ENCODE results near the gene WLS.
"Not testable (repeated sequence)": the region's sequence is repeated elsewhere in the genome, so short reads cannot be mapped to it uniquely, and the experiment has no call there.

Gene WLS

GRCh38 chr1:68161672-68162071, 70.7 kb downstream of the WLS start:
- not testable (repeated sequence) for DNase-seq

DNA sequence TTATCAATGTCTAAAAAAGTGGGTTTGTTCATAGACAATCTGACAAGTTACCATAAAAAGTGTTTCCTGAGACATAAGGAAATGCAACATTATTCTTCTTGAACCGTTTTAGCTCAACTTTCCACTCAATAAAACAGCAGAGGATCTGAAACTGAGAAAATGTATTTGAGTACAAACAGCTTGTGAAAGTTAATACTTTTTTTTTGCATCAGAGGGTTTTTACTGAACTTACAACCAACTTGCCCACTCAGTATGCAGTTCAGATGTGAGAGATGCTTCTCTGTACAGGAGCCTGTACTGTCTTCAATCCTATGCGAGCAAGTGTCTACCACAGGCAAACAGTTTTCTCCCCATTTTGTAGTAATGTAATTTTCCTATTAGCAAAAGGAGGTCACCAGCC, 71.4 kb downstream of the WLS start:
- DNase-seq: not testable (repeated sequence)

DNA sequence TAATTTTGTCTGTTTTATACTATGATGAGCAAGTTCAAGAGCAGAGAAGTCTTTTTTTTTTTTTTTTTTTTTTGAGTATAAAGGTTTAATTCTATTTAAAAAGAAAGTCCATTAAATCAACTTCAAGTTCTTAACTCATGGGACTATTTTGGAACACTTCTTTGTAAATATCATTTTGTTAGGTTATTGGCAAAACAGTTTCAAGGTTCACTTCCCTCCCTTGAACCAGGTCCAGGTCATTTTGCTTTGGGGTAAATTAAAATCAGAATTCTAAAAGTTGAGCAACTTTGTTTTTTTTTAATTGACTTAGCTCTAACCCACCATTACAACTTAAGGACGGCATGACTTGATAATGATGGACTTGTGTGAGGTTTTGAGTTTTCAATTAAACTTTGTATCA, 72.3 kb downstream of the WLS start:
- no peak for DNase-seq

DNA sequence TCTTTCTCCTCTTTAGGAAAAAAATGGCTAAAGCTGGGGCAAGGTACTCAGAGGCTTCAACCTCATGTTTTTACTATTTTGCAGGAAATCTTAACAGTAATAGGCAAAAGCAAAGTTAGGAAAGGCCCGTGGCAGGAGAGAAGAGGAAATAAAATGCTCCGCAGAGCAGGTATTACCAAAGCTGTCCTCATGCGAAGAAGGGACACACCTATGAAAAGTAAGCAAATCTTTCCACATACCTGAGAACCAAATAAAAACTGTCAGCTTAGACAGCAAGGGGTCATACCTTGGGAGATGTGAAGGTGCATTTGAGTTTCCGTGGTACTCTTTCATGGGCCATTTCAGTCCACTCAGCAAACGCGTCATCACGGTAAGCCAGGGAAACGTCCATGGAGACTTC, 73.5 kb downstream of the WLS start:
- no peak for DNase-seq

DNA sequence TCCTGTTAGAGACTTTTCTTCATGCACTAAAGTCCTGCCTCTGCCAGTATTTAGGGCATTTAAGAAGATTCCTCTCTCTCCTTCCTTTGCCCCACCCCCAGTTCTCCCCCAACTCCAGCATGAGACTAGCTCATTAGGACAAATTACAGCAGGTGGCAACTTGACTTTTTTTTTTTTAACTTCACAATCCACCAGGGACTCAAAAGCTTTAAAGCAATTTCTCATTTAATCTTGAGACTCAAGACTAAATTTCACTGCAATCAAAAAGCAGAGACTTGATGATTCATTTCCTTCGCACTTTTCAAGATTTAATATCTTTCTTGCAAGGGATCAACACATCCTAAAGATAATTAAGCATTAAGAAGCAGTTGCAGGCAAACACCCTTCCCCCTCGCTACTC, 74.9 kb downstream of the WLS start:
- DNase-seq: no peak

DNA sequence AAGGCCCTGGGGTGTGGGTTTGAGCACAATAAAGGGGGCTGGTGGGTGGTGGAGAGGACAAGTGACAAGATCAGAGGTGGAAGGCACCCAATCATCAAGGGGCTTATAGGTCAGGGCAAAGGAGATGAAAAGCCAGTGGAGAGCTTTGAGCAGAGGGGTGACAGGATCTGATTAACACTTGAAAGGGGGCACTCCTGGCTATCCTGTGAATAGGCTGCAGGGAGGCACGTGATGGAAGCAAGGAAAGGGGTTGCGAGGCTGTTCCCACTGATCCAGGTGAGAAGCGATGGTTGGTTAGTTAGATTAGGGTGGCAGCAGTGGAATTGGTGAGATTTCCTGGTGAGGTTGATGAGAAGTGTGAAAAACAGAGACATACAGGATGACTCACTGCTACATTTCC, 80.6 kb downstream of the WLS start:
- no peak for DNase-seq

DNA sequence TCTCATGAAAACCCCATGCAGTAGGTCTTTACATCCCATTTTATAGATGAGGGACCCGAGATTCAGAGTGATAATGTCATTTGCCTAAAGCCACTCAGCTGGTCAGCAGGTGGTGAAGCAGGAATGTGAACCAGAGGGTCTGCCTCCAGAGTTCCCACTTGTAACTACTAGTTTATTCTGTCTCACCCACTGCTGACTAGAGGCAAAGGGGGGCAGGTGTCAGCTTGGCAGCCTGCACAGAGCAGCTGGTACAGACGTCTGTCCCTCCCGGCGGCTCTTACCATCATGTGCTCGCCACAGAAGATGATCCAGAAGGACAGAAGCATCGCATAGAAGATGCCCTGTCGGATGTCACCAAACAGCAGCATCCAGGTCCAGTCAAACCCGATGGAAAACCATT, 82.4 kb downstream of the WLS start:
- no peak for DNase-seq

- DNase-seq: no peak
Observed at GRCh38 chr1:68149110-68149798, 83.1 kb downstream of the WLS start.

- no peak for DNase-seq
Observed at GRCh38 chr1:68148631-68149030, 83.7 kb downstream of the WLS start.

- no peak for DNase-seq
Observed at GRCh38 chr1:68147534-68148171, 84.7 kb downstream of the WLS start.

DNA sequence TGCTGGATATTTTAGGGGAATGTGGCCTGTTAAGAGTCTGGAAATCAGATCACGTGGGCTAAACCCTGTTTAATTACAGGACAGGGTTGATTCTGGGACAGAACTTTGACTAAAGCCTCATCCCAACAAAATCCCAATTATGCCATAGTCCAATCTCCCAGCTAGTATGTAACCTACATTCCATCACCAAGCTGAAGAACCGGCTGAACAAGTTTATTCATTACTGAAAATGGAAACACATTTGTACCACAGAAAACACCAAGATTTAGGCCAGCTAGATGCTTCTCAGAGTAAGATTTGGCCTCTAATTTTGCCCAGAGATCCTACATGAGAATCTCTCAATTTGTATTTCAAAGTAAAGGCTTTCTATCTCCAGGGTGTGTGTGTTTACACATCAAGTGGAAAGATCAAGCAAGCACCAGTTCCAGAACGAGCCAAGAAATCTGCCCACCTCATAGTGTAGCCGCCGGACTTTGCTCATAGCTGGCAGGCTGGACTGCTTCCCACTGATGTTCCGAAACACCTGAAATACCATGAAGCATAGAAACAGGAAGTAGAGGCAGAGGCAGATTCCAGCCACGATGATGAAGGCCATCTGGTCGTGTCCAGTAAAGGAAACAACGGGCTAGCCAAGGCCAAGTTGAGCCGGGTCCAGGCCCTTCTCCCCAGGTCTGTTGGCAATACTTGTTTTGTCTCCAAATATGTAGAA, 86.8 kb downstream of the WLS start:
- no peak for DNase-seq

GRCh38 chr1:68144856-68145255, 87.5 kb downstream of the WLS start:
- DNase-seq: no peak

DNA sequence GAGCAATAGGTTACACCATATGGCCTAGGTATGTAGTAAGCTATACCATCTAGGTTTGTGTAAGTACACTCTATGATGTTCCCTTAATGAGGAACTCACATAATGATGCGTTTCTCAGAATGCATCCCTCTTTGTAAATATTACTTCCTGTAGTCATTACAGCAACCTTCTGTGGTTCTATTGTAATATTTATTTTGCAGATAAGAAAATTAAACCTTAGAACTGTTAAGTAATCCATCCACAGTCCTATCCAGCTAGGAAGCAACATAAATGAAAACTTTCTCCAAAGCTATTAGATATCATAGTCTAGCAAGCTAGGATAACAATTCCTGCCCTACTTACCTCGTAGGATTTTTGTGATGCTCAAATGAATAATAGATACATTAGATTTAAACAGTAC, 88.7 kb downstream of the WLS start:
- no peak for DNase-seq

DNA sequence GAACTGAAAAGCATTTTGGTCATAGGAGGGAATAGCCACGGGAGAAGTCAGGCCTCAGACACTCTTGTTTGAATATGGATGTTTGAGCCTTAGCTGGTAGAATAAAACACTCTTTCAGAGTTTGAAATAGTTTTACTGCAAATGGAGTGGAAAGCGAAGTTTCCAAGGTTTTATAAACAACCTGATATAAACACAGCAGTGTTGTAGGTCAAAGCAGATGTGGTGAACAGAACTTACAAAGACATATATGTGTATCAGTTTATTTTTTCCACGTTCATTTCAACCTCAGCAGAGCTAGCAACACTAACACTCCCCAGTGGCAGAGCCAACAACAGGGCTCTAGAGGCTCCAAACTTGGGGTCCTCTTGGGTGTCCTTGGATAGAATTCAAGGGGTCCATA, 89.9 kb downstream of the WLS start:
- no peak for DNase-seq

DNA sequence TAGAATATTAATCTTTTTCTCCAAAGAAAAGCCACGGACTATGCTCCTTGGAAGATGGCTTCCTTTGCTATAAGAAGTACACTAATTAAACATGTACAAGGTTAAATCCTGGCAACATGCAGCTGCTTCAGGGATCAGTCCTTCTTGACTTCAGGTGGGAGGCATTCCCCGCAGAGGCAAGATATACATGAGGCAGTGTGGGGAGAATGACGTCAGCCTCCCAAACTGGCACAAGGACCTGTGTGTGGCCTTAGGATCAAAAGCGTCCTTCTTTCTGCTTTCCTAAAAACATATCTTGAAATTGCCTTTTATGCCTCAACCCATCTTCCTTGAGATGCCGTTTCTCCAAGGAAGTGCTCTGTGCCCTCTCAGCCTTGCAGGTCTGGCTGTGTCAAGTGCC, 90.3 kb downstream of the WLS start:
- no peak for DNase-seq

DNA sequence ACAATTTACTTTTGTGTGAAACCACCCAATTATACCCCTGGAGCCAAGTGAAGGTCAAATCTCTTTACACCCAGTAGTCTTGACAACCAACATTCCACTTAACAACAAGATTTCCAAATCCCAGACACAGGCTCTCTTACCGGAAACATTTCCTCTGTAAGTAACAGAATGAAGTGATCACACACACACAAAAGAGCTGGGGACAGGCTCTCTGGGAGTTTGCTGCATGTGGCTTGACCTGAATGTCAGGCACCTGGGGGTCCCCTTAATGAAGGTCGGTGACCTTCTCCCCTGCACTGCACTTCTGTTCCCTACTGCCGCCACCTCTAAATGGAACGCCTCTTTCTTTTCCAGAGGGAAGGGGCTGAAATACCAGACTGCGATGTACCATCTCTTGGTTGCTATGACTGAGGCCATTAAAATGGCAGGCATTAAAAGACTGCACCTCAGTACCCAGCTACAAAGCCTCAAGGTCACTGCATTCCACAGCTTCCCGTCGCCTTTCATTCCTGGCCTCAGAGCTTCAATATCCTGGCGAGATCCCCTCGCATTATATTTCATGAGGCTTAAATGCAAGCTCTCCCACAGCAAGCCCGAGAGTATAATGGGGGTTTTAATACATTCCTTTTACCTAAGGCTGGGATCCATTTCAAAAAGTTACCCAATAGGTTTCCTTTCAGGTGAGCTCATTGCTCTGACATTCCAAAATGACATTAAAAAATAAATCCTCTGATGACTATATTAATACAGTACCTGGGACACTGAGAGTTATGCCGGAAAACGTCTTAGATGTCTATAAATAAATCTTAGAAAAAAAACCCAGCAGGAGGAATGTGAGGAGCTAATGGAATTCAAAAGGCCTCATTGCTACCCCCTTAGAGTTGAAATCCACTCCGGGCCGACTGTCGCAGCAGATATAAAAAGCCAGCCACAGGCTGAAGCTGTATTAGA, 91.0 kb downstream of the WLS start:
- DNase-seq: no peak

GRCh38 chr1:68140536-68140935, 91.8 kb downstream of the WLS start:
- DNase-seq: no peak

- no peak for DNase-seq
Observed at GRCh38 chr1:68136187-68136586, 96.1 kb downstream of the WLS start.

GRCh38 chr1:68132426-68133130, 99.7 kb downstream of the WLS start:
- no peak for DNase-seq

GRCh38 chr1:68131261-68131660, 101.1 kb downstream of the WLS start:
- no peak for DNase-seq

- DNase-seq: no peak
Observed at GRCh38 chr1:68129536-68130250, 102.6 kb downstream of the WLS start.

DNA sequence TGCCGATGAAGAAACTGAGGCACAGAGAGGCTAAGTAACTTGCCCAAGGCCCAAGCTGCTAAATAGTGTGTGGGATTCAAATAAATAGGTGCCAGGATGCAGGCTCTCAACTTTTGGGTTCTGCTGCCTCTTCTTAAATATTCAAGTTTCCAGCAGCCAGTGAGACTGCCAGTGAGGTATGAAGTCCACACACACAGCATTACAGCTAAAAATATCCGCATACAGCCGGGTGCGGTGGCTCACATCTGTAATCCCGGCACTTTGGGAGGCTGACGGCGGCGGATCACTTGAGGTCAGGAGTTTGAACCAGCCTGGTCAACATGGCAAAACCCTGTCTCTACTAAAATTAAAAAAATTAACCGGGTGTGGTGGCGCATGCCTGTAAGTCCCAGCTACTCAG, 103.5 kb downstream of the WLS start:
- DNase-seq: no peak
